Activated CD4-positive, alpha-beta T cell treated with anti-CD3 and anti-CD28 coated beads for 1 hour (primary cell): ENCODE results near the gene PRKCSH.
"Not testable (repeated sequence)": the region's sequence is repeated elsewhere in the genome, so short reads cannot be mapped to it uniquely, and the experiment has no call there.

Source experiments
- DNase-seq: peaks from one replicate; pipeline ENCODE4 v3.0.0-alpha.2; 2020

Gene PRKCSH

GRCh38 chr19:11420429-11421370, 14.7 kb upstream of the PRKCSH start:
- DNase-seq, result no peak

GRCh38 chr19:11421371-11422098, 13.9 kb upstream of the PRKCSH start:
- no peak for DNase-seq

GRCh38 chr19:11422163-11423065, 13.0 kb upstream of the PRKCSH start:
- DNase-seq, result peak; percentile 32

GRCh38 chr19:11423164-11423790, 12.2 kb upstream of the PRKCSH start:
- DNase-seq, result no peak

- DNase-seq, result no peak
Measured at GRCh38 chr19:11423791-11424181, 11.6 kb upstream of the PRKCSH start.

- no peak for DNase-seq
Measured at GRCh38 chr19:11425719-11426457, 9.5 kb upstream of the PRKCSH start.

GRCh38 chr19:11426656-11427055, 8.8 kb upstream of the PRKCSH start:
- DNase-seq, result no peak

- DNase-seq, result not testable (repeated sequence)
Measured at GRCh38 chr19:11433526-11433925, 1.9 kb upstream of the PRKCSH start.

GRCh38 chr19:11434703-11435056, 755 bp upstream of the PRKCSH start:
- DNase-seq, result no peak

GRCh38 chr19:11435833-11436313, 438 bp downstream of the PRKCSH start:
- DNase-seq, result no peak

- no peak for DNase-seq
Measured at GRCh38 chr19:11437955-11438354, 2.5 kb downstream of the PRKCSH start.

- no peak for DNase-seq
Measured at GRCh38 chr19:11444059-11444458, 8.6 kb downstream of the PRKCSH start.

- no peak for DNase-seq
Measured at GRCh38 chr19:11445141-11445540, 9.7 kb downstream of the PRKCSH start.

- no peak for DNase-seq
Measured at GRCh38 chr19:11446271-11446651, 10.8 kb downstream of the PRKCSH start.

GRCh38 chr19:11446652-11447301, 11.3 kb downstream of the PRKCSH start:
- peak; percentile 29 for DNase-seq

- no peak for DNase-seq
Measured at GRCh38 chr19:11447347-11448262, 12.2 kb downstream of the PRKCSH start.

GRCh38 chr19:11448410-11448809, 13.0 kb downstream of the PRKCSH start:
- DNase-seq, result no peak

- no peak for DNase-seq
Measured at GRCh38 chr19:11448923-11449554, 13.6 kb downstream of the PRKCSH start.

GRCh38 chr19:11450570-11451326, 15.3 kb downstream of the PRKCSH start:
- no peak for DNase-seq
